ENCODE data around the gene FARP2. TPM values are rescaled to one million over a fixed set of nuclear protein-coding genes. Genes with fewer than 3 reads are reported as not detected.
"Not testable (repeated sequence)": the region's sequence is repeated elsewhere in the genome, so short reads cannot be mapped to it uniquely, and the experiment has no call there.

The FARP2 gene
- total RNA-seq, 1 donor from 2014 or later, result 54.5 TPM

GRCh38 chr2:241502281-241502680 lies 146.2 kb downstream of the FARP2 start:
- Mint-ChIP-seq H3K27me3 (ENCODE audit: unreplicated experiment) (no peaks in the 10 kb centered on the region), H3K4me1 (ENCODE audit: unreplicated experiment) (peaks cover 32% of the 10 kb centered on the region), H3K36me3 (ENCODE audit: unreplicated experiment) (peaks cover 10% of the 10 kb centered on the region), H3K9me3 (ENCODE audit: unreplicated experiment) (no peaks in the 10 kb centered on the region), H3K4me3 (ENCODE audit: unreplicated experiment) (no peak overlapping the region), H3K27ac (ENCODE audit: unreplicated experiment) (no peak overlapping the region)
- no peak for TF ChIP-seq CTCF (IDR thresholded peaks at IDR 0.05)
- DNase-seq (ENCODE audit: extremely low spot score, unreplicated experiment), result no peak

- Mint-ChIP-seq H3K4me3 (ENCODE audit: unreplicated experiment) (no peak overlapping the region), H3K9me3 (ENCODE audit: unreplicated experiment) (no peaks in the 10 kb centered on the region), H3K36me3 (ENCODE audit: unreplicated experiment) (peaks cover 10% of the 10 kb centered on the region), H3K27me3 (ENCODE audit: unreplicated experiment) (no peaks in the 10 kb centered on the region), H3K4me1 (ENCODE audit: unreplicated experiment) (peaks cover 33% of the 10 kb centered on the region), H3K27ac (ENCODE audit: unreplicated experiment) (no peak overlapping the region)
- DNase-seq (ENCODE audit: extremely low spot score, unreplicated experiment), result no peak
- no peak for TF ChIP-seq CTCF (IDR thresholded peaks at IDR 0.05)
Measured at GRCh38 chr2:241503776-241504392, 147.8 kb downstream of the FARP2 start.

GRCh38 chr2:241505086-241505780 lies 149.1 kb downstream of the FARP2 start:
- peak overlapping the region; percentile 3 for H3K27ac Mint-ChIP-seq (ENCODE audit: unreplicated experiment)
- TF ChIP-seq CTCF (IDR thresholded peaks at IDR 0.05), result no peak

GRCh38 chr2:241505781-241506201 lies 149.7 kb downstream of the FARP2 start:
- peak overlapping the region; percentile 3 for H3K27ac Mint-ChIP-seq (ENCODE audit: unreplicated experiment)
- H3K36me3 Mint-ChIP-seq (ENCODE audit: unreplicated experiment), result peaks cover 2% of the 10 kb centered on the region
- no peak overlapping the region for H3K4me3 Mint-ChIP-seq (ENCODE audit: unreplicated experiment)
- TF ChIP-seq CTCF (IDR thresholded peaks at IDR 0.05), result no peak
- DNase-seq (ENCODE audit: extremely low spot score, unreplicated experiment), result no peak
- no peaks in the 10 kb centered on the region for H3K9me3 Mint-ChIP-seq (ENCODE audit: unreplicated experiment)
- H3K27me3 Mint-ChIP-seq (ENCODE audit: unreplicated experiment), result no peaks in the 10 kb centered on the region
- peaks cover 37% of the 10 kb centered on the region for H3K4me1 Mint-ChIP-seq (ENCODE audit: unreplicated experiment)

More at GRCh38 chr2:241505086-241505780, 149.1 kb downstream of the FARP2 start:
- H3K9me3 Mint-ChIP-seq (ENCODE audit: unreplicated experiment), result no peaks in the 10 kb centered on the region
- H3K4me3 Mint-ChIP-seq (ENCODE audit: unreplicated experiment), result no peak overlapping the region
- peaks cover 2% of the 10 kb centered on the region for H3K36me3 Mint-ChIP-seq (ENCODE audit: unreplicated experiment)
- H3K27me3 Mint-ChIP-seq (ENCODE audit: unreplicated experiment), result no peaks in the 10 kb centered on the region
- H3K4me1 Mint-ChIP-seq (ENCODE audit: unreplicated experiment), result peaks cover 37% of the 10 kb centered on the region
- DNase-seq (ENCODE audit: extremely low spot score, unreplicated experiment), result no peak

- Mint-ChIP-seq H3K4me3 (ENCODE audit: unreplicated experiment) (peak overlapping the region; percentile 86), H3K4me1 (ENCODE audit: unreplicated experiment) (peaks cover 37% of the 10 kb centered on the region), H3K27ac (ENCODE audit: unreplicated experiment) (peak overlapping the region; percentile 14)
- H3K36me3 Mint-ChIP-seq (ENCODE audit: unreplicated experiment); H3K27me3 Mint-ChIP-seq (ENCODE audit: unreplicated experiment); H3K9me3 Mint-ChIP-seq (ENCODE audit: unreplicated experiment); DNase-seq (ENCODE audit: extremely low spot score, unreplicated experiment): not testable (repeated sequence)
Measured at GRCh38 chr2:241506317-241506716, 150.2 kb downstream of the FARP2 start.
